Measurements from ENCODE around the gene SSNA1. TPM values are rescaled to one million over a fixed set of nuclear protein-coding genes. Genes with fewer than 3 reads are reported as not detected.

SSNA1 gene
- total and polyA plus RNA-seq, 2 donors (not counting 1 experiment from before 2014, with no cell fraction given), result 37.7 to 56.3 TPM

GRCh38 chr9:137233143-137233980 lies 44.9 kb downstream of the SSNA1 start:
- Histone ChIP-seq H3K27ac (ENCODE audit: insufficient read depth, low read length) (no peak overlapping the region), H3K79me2 (ENCODE audit: control insufficient read depth, insufficient read depth, low read length) (peaks cover 3% of the 10 kb centered on the region), H3K9ac (ENCODE audit: insufficient read depth, low read length) (no peak overlapping the region), H3K36me3 (ENCODE audit: control insufficient read depth, insufficient read depth, low read length) (no peaks in the 10 kb centered on the region), H3K4me3 (replicated peaks in 1 of 4; ENCODE audit: control extremely low read depth in 1 of 4, insufficient read depth in 1 of 4, low read depth in 3 of 4, low read length in 4 of 4) (no peak overlapping the region), H2AFZ (ENCODE audit: low read length) (no peak overlapping the region), H3K4me1 (ENCODE audit: control insufficient read depth, extremely low read depth, insufficient read depth, low read length) (no peaks in the 10 kb centered on the region), H4K20me1 (ENCODE audit: control insufficient read depth, extremely low read depth, insufficient read depth, low read length) (no peaks in the 10 kb centered on the region), H3K9me3 (ENCODE audit: control insufficient read depth, insufficient read depth, low read depth, low read length) (no peaks in the 10 kb centered on the region), H3K27me3 (ENCODE audit: control insufficient read depth, insufficient read depth, low read length) (no peaks in the 10 kb centered on the region), H3K4me2 (ENCODE audit: extremely low read depth, insufficient read depth, low read length) (no peak overlapping the region)
- no peak for TF ChIP-seq CTCF (conservative IDR thresholded peaks at IDR 0.05 in 1 of 2, IDR thresholded peaks at IDR 0.05 in 1 of 2; ENCODE audit: low read depth in 1 of 2, low read length in 2 of 2)
- TF ChIP-seq EZH2 (IDR thresholded peaks at IDR 0.05; ENCODE audit: low read length, missing control alignments), result no peak
- no peak for DNase-seq (ENCODE audit: low read depth in 2 of 2)

- no peaks in the 10 kb centered on the region for H3K27me3 ChIP-seq (ENCODE audit: control insufficient read depth, insufficient read depth, low read length)
- H3K9me3 ChIP-seq (ENCODE audit: control insufficient read depth, insufficient read depth, low read depth, low read length), result no peaks in the 10 kb centered on the region
- no peak overlapping the region for H3K27ac ChIP-seq (ENCODE audit: insufficient read depth, low read length)
- no peak for DNase-seq (ENCODE audit: low read depth in 2 of 2)
- no peaks in the 10 kb centered on the region for H4K20me1 ChIP-seq (ENCODE audit: control insufficient read depth, extremely low read depth, insufficient read depth, low read length)
- H3K79me2 ChIP-seq (ENCODE audit: control insufficient read depth, insufficient read depth, low read length), result peaks cover 11% of the 10 kb centered on the region
- H3K4me1 ChIP-seq (ENCODE audit: control insufficient read depth, extremely low read depth, insufficient read depth, low read length), result peaks cover 2% of the 10 kb centered on the region
- H3K9ac ChIP-seq (ENCODE audit: insufficient read depth, low read length), result no peak overlapping the region
- no peak overlapping the region for H3K4me2 ChIP-seq (ENCODE audit: extremely low read depth, insufficient read depth, low read length)
- no peaks in the 10 kb centered on the region for H3K36me3 ChIP-seq (ENCODE audit: control insufficient read depth, insufficient read depth, low read length)
- TF ChIP-seq EZH2 (IDR thresholded peaks at IDR 0.05; ENCODE audit: low read length, missing control alignments), result no peak
- no peak for TF ChIP-seq CTCF (conservative IDR thresholded peaks at IDR 0.05 in 1 of 2, IDR thresholded peaks at IDR 0.05 in 1 of 2; ENCODE audit: low read depth in 1 of 2, low read length in 2 of 2)
- no peak overlapping the region for H2AFZ ChIP-seq (ENCODE audit: low read length)
- no peak overlapping the region for H3K4me3 ChIP-seq (replicated peaks in 1 of 4; ENCODE audit: control extremely low read depth in 1 of 4, insufficient read depth in 1 of 4, low read depth in 3 of 4, low read length in 4 of 4)
Observed at GRCh38 chr9:137234055-137234697, 45.7 kb downstream of the SSNA1 start.

GRCh38 chr9:137234758-137235423 lies 46.4 kb downstream of the SSNA1 start:
- no peak overlapping the region for H3K4me2 ChIP-seq (ENCODE audit: extremely low read depth, insufficient read depth, low read length)
- no peak overlapping the region for H2AFZ ChIP-seq (ENCODE audit: low read length)
- TF ChIP-seq CTCF (conservative IDR thresholded peaks at IDR 0.05 in 1 of 2, IDR thresholded peaks at IDR 0.05 in 1 of 2; ENCODE audit: low read depth in 1 of 2, low read length in 2 of 2) (no peak), EZH2 (IDR thresholded peaks at IDR 0.05; ENCODE audit: low read length, missing control alignments) (no peak)

More at GRCh38 chr9:137234758-137235423, 46.4 kb downstream of the SSNA1 start:
- Histone ChIP-seq H4K20me1 (ENCODE audit: control insufficient read depth, extremely low read depth, insufficient read depth, low read length) (no peaks in the 10 kb centered on the region), H3K27me3 (ENCODE audit: control insufficient read depth, insufficient read depth, low read length) (no peaks in the 10 kb centered on the region), H3K9ac (ENCODE audit: insufficient read depth, low read length) (no peak overlapping the region), H3K79me2 (ENCODE audit: control insufficient read depth, insufficient read depth, low read length) (peaks cover 13% of the 10 kb centered on the region), H3K4me3 (replicated peaks in 1 of 4; ENCODE audit: control extremely low read depth in 1 of 4, insufficient read depth in 1 of 4, low read depth in 3 of 4, low read length in 4 of 4) (no peak overlapping the region), H3K9me3 (ENCODE audit: control insufficient read depth, insufficient read depth, low read depth, low read length) (no peaks in the 10 kb centered on the region), H3K27ac (ENCODE audit: insufficient read depth, low read length) (no peak overlapping the region), H3K36me3 (ENCODE audit: control insufficient read depth, insufficient read depth, low read length) (no peaks in the 10 kb centered on the region), H3K4me1 (ENCODE audit: control insufficient read depth, extremely low read depth, insufficient read depth, low read length) (peaks cover 2% of the 10 kb centered on the region)
- DNase-seq (ENCODE audit: low read depth in 2 of 2), result no peak

Measured in fibroblast of lung (primary cell).